GM12873 (cell line): ENCODE measurements around the gene RAD9A.

Source experiments
- TF ChIP-seq, protein P1 (sequence below): IDR thresholded peaks from 2 replicates; pipeline ENCODE4 v1.5.1; 2012; ENCODE audit warnings: low read depth, mild to moderate bottlenecking, moderate library complexity, low read length, control low read depth; ENCODE audit not compliant: insufficient read depth; ENCODE audit errors: missing control alignments

Gene RAD9A

DNA sequence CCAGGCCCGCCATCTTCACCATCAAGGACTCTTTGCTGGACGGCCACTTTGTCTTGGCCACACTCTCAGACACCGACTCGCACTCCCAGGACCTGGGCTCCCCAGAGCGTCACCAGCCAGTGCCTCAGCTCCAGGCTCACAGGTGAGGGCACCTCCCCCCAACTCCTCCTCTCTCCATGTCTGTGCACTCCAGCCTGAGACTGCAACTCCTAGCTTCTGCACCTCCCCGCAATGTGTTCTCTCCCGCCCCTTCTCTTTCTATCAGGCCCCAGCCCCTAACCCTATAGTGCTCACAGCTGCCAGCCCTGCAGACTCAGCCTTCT is 4.4 kb downstream of the RAD9A start:
- TF ChIP-seq, protein P1, sequence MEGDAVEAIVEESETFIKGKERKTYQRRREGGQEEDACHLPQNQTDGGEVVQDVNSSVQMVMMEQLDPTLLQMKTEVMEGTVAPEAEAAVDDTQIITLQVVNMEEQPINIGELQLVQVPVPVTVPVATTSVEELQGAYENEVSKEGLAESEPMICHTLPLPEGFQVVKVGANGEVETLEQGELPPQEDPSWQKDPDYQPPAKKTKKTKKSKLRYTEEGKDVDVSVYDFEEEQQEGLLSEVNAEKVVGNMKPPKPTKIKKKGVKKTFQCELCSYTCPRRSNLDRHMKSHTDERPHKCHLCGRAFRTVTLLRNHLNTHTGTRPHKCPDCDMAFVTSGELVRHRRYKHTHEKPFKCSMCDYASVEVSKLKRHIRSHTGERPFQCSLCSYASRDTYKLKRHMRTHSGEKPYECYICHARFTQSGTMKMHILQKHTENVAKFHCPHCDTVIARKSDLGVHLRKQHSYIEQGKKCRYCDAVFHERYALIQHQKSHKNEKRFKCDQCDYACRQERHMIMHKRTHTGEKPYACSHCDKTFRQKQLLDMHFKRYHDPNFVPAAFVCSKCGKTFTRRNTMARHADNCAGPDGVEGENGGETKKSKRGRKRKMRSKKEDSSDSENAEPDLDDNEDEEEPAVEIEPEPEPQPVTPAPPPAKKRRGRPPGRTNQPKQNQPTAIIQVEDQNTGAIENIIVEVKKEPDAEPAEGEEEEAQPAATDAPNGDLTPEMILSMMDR = no peak

DNA sequence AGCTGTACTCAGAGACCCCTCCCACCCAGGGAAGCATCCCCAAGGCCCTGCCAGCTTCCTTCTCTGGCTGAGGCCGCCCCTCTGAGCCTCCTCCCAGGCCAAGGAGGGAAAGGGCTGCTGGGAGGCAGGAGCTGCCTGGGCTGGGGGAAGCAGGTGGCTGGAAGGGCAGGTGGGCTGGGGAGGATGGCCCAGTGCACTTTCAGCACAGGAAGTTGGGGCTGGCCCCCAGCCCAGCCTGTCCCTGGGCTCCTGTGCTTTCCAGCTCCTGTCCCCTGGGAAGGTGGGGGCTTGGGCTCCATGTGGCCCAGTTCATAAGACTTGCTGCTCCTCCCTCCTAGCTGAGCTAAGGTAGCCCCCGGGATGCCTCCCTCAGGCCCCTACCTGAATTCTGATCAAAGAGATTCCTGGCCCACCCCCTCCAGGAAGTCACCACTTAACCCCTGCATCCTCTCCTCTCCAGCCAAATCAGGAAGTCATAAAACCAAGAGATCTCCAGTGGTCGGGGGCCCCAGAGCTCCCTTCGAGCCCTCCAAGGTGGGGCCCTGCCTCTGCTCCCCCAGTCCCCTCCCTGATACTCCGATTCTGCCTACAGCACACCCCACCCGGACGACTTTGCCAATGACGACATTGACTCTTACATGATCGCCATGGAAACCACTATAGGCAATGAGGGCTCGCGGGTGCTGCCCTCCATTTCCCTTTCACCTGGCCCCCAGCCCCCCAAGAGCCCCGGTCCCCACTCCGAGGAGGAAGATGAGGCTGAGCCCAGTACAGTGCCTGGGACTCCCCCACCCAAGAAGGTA is 5.0 kb downstream of the RAD9A start:
- TF ChIP-seq, protein P1 = no peak

DNA sequence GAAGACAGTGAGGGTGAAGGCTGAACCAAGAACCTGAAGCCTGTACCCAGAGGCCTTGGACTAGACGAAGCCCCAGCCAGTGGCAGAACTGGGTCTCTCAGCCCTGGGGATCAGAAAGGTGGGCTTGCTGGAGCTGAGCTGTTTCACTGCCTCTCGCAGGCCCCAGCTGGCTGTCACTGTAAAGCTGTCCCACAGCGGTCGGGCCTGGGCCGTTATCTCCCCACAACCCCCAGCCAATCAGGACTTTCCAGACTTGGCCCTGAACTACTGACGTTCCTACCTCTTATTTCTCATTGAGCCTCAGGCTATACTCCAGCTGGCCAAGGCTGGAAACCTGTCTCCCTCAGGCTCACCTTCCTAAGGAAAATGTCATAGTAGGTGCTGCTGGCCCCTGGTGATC is 5.8 kb downstream of the RAD9A start:
- TF ChIP-seq, protein P1 = no peak

DNA sequence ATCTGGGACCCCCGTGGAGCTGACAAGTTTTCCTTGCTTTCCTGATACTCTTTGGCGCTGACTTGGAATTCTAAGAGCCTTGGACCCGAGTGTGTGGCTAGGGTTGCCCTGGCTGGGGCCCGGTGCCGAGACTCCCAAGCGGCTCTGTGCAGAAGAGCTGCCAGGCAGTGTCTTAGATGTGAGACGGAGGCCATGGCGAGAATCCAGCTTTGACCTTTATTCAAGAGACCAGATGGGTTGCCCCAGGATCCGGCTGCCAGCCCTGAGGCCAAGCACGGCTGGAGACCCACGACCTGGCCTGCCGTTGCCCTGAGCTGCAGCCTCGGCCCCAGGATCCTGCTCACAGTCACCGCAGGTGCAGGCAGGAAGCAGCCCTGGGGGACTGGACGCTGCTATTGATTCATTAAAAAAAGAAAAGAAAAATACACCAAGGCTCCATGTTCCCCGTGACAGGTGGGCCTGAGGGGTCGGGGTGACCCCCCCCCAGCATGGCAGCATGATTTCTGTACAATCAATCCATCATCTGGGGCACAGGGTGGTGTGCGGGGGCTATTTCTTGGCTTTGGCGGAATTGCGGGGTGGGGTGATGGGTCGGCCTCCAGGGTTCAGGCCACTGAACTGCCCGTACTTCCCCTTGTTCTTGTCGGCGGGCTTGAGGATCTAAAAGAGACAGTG is 6.3 kb downstream of the RAD9A start:
- TF ChIP-seq, protein P1 = no peak

DNA sequence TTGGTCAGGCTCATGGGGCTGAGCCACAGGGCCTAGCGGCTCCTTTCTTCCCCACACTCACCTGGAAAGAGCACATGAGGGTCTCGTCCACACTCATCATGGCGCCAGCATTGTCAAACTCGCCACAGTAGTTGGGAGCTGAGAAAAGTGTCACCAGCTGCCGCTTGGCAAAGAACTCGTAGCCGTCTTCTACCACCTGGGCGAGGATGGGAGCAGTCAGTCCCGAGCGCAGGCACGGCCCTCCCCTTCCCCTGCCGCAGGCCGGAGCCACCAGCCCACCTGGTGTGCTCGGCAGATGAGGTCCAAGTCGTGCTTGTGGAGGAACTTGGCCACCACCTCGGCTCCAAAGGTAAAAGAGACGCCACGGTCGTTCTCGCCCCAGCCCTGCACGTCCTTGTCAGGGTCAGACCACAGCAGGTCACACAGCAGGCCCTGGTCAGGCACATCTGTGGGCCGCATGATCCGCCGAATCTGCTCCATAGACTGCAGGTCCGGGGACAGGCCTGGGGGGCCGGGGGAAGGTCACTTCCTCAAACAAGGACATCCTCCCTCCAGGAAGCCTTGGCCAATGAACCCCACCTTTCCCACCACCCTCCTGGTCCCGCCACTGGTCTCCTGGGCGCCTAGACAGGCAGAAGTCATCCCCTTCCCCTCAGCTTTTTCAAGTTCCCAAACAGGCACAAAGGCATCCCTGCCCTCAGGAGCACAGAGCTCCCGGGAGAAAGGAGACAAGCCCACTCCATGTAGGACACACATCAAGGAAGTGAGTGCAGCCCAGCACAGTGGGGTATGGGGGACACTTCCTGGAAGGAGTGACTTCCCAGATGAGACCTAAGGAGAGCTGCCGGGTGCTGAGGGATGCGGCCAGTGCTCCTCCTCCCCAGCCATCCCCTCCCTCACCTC is 7.1 kb downstream of the RAD9A start:
- TF ChIP-seq, protein P1 = no peak

DNA sequence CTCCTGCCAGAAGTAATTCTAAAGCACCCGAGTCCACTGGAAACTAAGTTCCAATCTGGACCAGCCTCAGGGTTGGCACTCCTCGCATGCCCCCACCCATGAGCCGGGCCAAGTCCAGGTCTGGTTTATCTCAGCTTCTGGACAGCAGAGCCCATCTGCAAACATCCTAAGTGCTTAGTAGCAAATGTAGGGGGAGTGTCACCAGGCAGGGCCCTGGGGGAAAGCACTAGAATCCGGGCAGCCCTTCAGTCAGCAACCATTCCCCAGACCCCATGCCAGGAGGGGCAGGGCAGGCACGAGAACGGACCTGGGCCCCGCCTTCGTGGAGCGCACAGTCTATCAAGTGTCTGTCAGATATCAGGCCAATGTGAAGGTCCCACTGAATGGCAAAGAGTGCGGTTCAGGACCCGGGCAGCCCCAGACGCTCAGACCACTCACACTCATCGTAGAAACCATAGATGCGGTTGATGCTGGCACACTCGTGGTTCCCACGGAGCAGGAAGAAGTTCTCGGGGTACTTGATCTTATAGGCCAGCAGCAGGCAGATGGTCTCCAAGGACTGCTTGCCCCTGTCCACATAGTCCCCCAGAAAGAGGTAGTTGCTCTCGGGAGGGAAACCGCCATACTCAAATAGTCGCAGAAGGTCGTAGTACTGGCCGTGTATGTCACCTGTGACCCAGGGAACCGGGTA is 8.6 kb downstream of the RAD9A start:
- TF ChIP-seq, protein P1 = no peak
